GM19397 (cell line): ENCODE measurements around the gene TRIOBP.
"Not testable (repeated sequence)": the region's sequence is repeated elsewhere in the genome, so short reads cannot be mapped to it uniquely, and the experiment has no call there.

ENCODE experiments used
- ATAC-seq: cut with Tn5 transposase; IDR thresholded peaks from one replicate; pipeline ENCODE4 v1.9.1; 2021; ENCODE audit warnings: mild to moderate bottlenecking, moderate library complexity; ENCODE audit not compliant: unreplicated experiment

Gene TRIOBP

GRCh38 chr22:37696657-37697537 is at the start of gene TRIOBP:
Gene TRIOBP, plus strand, starts transcription at chr22:37697048. Its CDS starts 4,318 bp downstream, at chr22:37701366.
- ATAC-seq = peak; percentile 78

GRCh38 chr22:37647317-37647716 is 49.5 kb upstream of the TRIOBP start:
- ATAC-seq = no peak

GRCh38 chr22:37647928-37648327 is 48.9 kb upstream of the TRIOBP start:
- no peak for ATAC-seq

- no peak for ATAC-seq
Measured at GRCh38 chr22:37650463-37651136, 46.2 kb upstream of the TRIOBP start.

GRCh38 chr22:37654563-37655251 is 42.1 kb upstream of the TRIOBP start:
- no peak for ATAC-seq

GRCh38 chr22:37655252-37655563 is 41.6 kb upstream of the TRIOBP start:
- ATAC-seq = no peak

- not testable (repeated sequence) for ATAC-seq
Measured at GRCh38 chr22:37656583-37656982, 40.3 kb upstream of the TRIOBP start.

- ATAC-seq = no peak
Measured at GRCh38 chr22:37657590-37658132, 39.2 kb upstream of the TRIOBP start.

GRCh38 chr22:37658133-37659065 is 38.4 kb upstream of the TRIOBP start, which contains the start of gene PDXP:
Gene PDXP, plus strand, starts transcription at chr22:37658723. Its CDS starts 60 bp downstream, at chr22:37658783.
- peak; percentile 83 for ATAC-seq

- ATAC-seq = peak; percentile 19
Measured at GRCh38 chr22:37659066-37659896, 37.6 kb upstream of the TRIOBP start.

- ATAC-seq = no peak
Measured at GRCh38 chr22:37659897-37660708, 36.7 kb upstream of the TRIOBP start.

- no peak for ATAC-seq
Measured at GRCh38 chr22:37660709-37661045, 36.2 kb upstream of the TRIOBP start.

GRCh38 chr22:37661160-37661924 is 35.5 kb upstream of the TRIOBP start:
- ATAC-seq = no peak

- ATAC-seq = no peak
Measured at GRCh38 chr22:37662039-37662438, 34.8 kb upstream of the TRIOBP start.

- ATAC-seq = no peak
Measured at GRCh38 chr22:37663521-37664140, 33.2 kb upstream of the TRIOBP start.

GRCh38 chr22:37664249-37665101 is 32.4 kb upstream of the TRIOBP start:
- ATAC-seq = no peak
